Liver (tissue), 9 donors: ENCODE results near the gene EEF1AKMT2. TPM values are rescaled to one million over a fixed set of nuclear protein-coding genes. Genes with fewer than 3 reads are reported as not detected.
A peak's percentile ranks its signal among the peaks of the same experiment; 100 is the strongest.

ENCODE experiments used
- DNase-seq: peaks from one replicate; pipeline ENCODE4 v3.0.0-alpha.2; 2017; ENCODE audit warnings: low spot score
- H3K27ac ChIP-seq, 2 donors: one replicate each; pipeline ENCODE4 v1.7.0; 2013; ENCODE audit warnings: inconsistent platforms in 2 of 2, low read length in 2 of 2, control low read depth in 1 of 2, low read depth in 1 of 2, mild to moderate bottlenecking in 1 of 2
- H3K27me3 ChIP-seq, 4 donors: one replicate each; pipeline versions ENCODE4 v1.6.1 to v1.7.0; 2013; ENCODE audit warnings: low read length in 3 of 4, inconsistent platforms in 1 of 4, mild to moderate bottlenecking in 1 of 4, moderate library complexity in 1 of 4; ENCODE audit not compliant: control insufficient read depth in 4 of 4, insufficient read depth in 4 of 4
- H3K36me3 ChIP-seq, 4 donors: one replicate each; pipeline versions ENCODE4 v1.6.1 to v1.7.0; 2013; ENCODE audit warnings: low read length in 3 of 4, mild to moderate bottlenecking in 3 of 4, low read depth in 1 of 4, moderate library complexity in 1 of 4; ENCODE audit not compliant: control insufficient read depth in 4 of 4, insufficient read depth in 3 of 4
- H3K4me1 ChIP-seq, 4 donors: one replicate each; pipeline versions ENCODE4 v1.6.1 to v1.7.0; 2013; ENCODE audit warnings: low read length in 3 of 4, mild to moderate bottlenecking in 3 of 4, moderate library complexity in 1 of 4; ENCODE audit not compliant: control insufficient read depth in 4 of 4, insufficient read depth in 4 of 4
- H3K4me3 ChIP-seq, 3 donors: one replicate each; pipeline versions ENCODE4 v1.6.1 to v1.7.0; 2013; ENCODE audit warnings: low read length in 3 of 3, control low read depth in 1 of 3, low read depth in 1 of 3, mild to moderate bottlenecking in 1 of 3
- H3K9ac ChIP-seq, 2 donors: one replicate each; pipeline ENCODE4 v1.7.0; 2013; ENCODE audit warnings: low read length in 2 of 2, mild to moderate bottlenecking in 2 of 2, moderate library complexity in 2 of 2, control low read depth in 1 of 2, low read depth in 1 of 2
- H3K9me3 ChIP-seq, 4 donors: one replicate each; pipeline versions ENCODE4 v1.6.1 to v1.7.0; 2013; ENCODE audit warnings: low read length in 3 of 4; ENCODE audit not compliant: control insufficient read depth in 4 of 4
- ATF3 ChIP-seq: IDR thresholded peaks from 2 replicates; pipeline ENCODE4 v1.6.1; 2016; ENCODE audit warnings: antibody characterized with exemption
- CTCF ChIP-seq: fragments of 150-350 bp; IDR thresholded peaks from 2 replicates; pipeline ENCODE4 v1.5.1; 2017; ENCODE audit warnings: improper control_type of control experiment, low read depth, low read length; ENCODE audit not compliant: missing input control
- EGR1 ChIP-seq, 2 donors: IDR thresholded peaks; 2 replicates each; pipeline ENCODE4 v1.6.1; 2016 to 2018; ENCODE audit warnings: antibody characterized with exemption in 2 of 2, low read depth in 2 of 2
- FOXA1 ChIP-seq: IDR thresholded peaks from 2 replicates; pipeline ENCODE4 v1.6.1; 2016; ENCODE audit warnings: antibody characterized with exemption
- FOXA2 ChIP-seq: IDR thresholded peaks from 2 replicates; pipeline ENCODE4 v1.6.1; 2016; ENCODE audit warnings: antibody characterized with exemption
- GABPA ChIP-seq, 2 donors: IDR thresholded peaks in 1 of 2; conservative IDR thresholded peaks in 1 of 2; 2 replicates each; pipeline ENCODE4 v1.6.1; 2016; ENCODE audit warnings: antibody characterized with exemption in 2 of 2, mild to moderate bottlenecking in 1 of 2, moderate library complexity in 1 of 2
- HNF4A ChIP-seq, 2 donors: conservative IDR thresholded peaks; 2 replicates each; pipeline ENCODE4 v1.6.1; 2016; ENCODE audit warnings: antibody characterized with exemption in 2 of 2, mild to moderate bottlenecking in 2 of 2
- JUND ChIP-seq, 2 donors: IDR thresholded peaks; 2 replicates each; pipeline ENCODE4 v1.6.1; 2016; ENCODE audit warnings: antibody characterized with exemption in 2 of 2
- MAX ChIP-seq: IDR thresholded peaks from 2 replicates; pipeline ENCODE4 v1.6.1; 2016; ENCODE audit warnings: antibody characterized with exemption
- RAD21 ChIP-seq, 2 donors: IDR thresholded peaks; 2 replicates each; pipeline ENCODE4 v1.6.1; 2016; ENCODE audit warnings: antibody characterized with exemption in 2 of 2, mild to moderate bottlenecking in 2 of 2
- REST ChIP-seq: IDR thresholded peaks from 2 replicates; pipeline ENCODE4 v1.6.1; 2016; ENCODE audit warnings: antibody characterized with exemption, mild to moderate bottlenecking
- TAF1 ChIP-seq: conservative IDR thresholded peaks from 2 replicates; pipeline ENCODE4 v1.6.1; 2016; ENCODE audit warnings: antibody characterized with exemption, mild to moderate bottlenecking
- YY1 ChIP-seq: IDR thresholded peaks from 2 replicates; pipeline ENCODE4 v1.6.1; 2016; ENCODE audit warnings: antibody characterized with exemption, mild to moderate bottlenecking
- WGBS: extraction: QIAGEN DNeasy Blood & Tissue Kit; methylation state at CpG from one replicate; pipeline ENCODE4 v1.1.7; 2013; 5-methylcytosine and 5-hydroxymethylcytosine counted together
- polyA plus RNA-seq, 2 donors: library from polyadenylated mRNA; stranded (reverse) in 1 of 2; unstranded in 1 of 2; fragments of 200-250 nt in 1 of 2; fragments of >200 nt in 1 of 2; fragmentation: Nextera tagmentation in 1 of 2; extraction: Ambion mirVana in 1 of 2; gene quantifications; one replicate each; pipeline versions ENCODE4 v1.2.1 to v1.2.3, GENCODE V29; 2013 to 2015
- total RNA-seq, 2 donors: library from RNA; depleted of rRNA; stranded (reverse); fragments of >200 nt; gene quantifications; one replicate each; pipeline ENCODE4 v1.2.3, GENCODE V29; 2014
- donor health status: healthy.
- donor health status: healthy.
- donor health status: healthy.
- donor health status: healthy.
- donor health status: healthy.

The EEF1AKMT2 gene
- total and polyA plus RNA-seq, 4 donors = 5.9 to 12.7 (median 8.5) TPM

DNA sequence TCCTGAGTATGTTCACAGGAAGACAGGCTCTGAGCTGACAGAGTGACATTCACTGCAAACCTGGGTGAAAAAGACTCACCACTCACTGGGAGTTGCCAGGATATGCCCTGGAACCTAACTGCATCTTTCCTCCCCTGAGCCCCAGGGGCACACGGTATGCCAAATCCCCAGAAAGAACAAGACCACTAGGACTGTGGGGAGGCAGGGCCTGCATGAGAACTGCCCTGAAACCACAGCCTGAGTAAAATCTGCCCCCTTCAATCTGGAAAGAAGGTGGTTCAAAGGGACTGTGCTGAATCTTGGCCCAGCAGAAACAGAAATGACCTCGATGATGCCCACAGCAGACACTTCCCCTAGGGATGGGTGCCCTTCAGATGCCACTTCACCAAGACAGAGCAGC, 54.0 kb downstream of the EEF1AKMT2 start:
- H3K36me3 ChIP-seq = no peaks in the 10 kb centered on the region
- no peaks in the 10 kb centered on the region for H3K27me3 ChIP-seq
- peaks cover 13 to 75% (median 61%) of the 10 kb centered on the region in 4 donors for H3K4me1 ChIP-seq
- H3K9me3 ChIP-seq = no peaks in the 10 kb centered on the region
- no peak overlapping the region for H3K27ac ChIP-seq
- peak overlapping the region in 1 of 2 donors; percentile 24 for H3K9ac ChIP-seq
- no peak overlapping the region for H3K4me3 ChIP-seq
- TF ChIP-seq TAF1 (no peak), FOXA1 (no peak), RAD21 (IDR thresholded peaks at IDR 0.05) (no peak), ATF3 (no peak), FOXA2 (no peak), HNF4A (conservative IDR thresholded peaks at IDR 0.05) (no peak), YY1 (no peak), MAX (no peak), EGR1 (IDR thresholded peaks at IDR 0.05; ENCODE audit: low read depth in 2 of 2) (no peak), JUND (IDR thresholded peaks at IDR 0.05) (no peak), CTCF (no peak)
- 75% methylated on average over 2 of the region's 2 CpGs for WGBS
- no peak for DNase-seq

DNA sequence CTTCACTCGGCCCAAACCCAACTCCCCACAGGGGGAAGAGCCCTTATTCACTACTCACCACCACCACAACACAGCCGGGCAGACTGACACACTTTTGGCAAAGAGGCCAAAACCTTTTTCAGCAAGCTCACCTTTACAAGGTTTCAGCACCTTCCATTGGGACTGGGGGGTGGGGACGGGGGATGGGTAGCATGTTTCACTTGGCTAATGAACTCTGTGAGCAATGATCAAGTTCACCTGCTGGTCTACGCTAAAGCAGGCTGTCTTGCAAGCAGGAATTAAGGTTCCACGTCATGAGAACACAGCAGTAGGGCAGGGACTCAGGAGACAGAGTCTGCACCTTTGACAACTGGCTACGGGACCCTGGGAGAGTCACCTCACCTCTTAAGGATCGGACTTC, 54.5 kb downstream of the EEF1AKMT2 start:
- TF ChIP-seq REST = peak; percentile 55
- TF ChIP-seq GABPA (IDR thresholded peaks at IDR 0.05 in 1 of 2, conservative IDR thresholded peaks at IDR 0.05 in 1 of 2) = no peak
- WGBS = 61% methylated on average over 7 of the region's 7 CpGs
- Histone ChIP-seq H3K9ac (no peak overlapping the region), H3K4me1 (peaks cover 13 to 70% (median 57%) of the 10 kb centered on the region in 4 donors), H3K27ac (peak overlapping the region in 1 of 2 donors; percentile 13), H3K36me3 (no peaks in the 10 kb centered on the region), H3K4me3 (no peak overlapping the region), H3K27me3 (no peaks in the 10 kb centered on the region), H3K9me3 (no peaks in the 10 kb centered on the region)
- DNase-seq = peak; percentile 32
